Measurements from ENCODE around the gene GRIK5. TPM values are rescaled to one million over a fixed set of nuclear protein-coding genes. Genes with fewer than 3 reads are reported as not detected.
"Not testable (repeated sequence)": the region's sequence is repeated elsewhere in the genome, so short reads cannot be mapped to it uniquely, and the experiment has no call there.

Gene GRIK5
- total RNA-seq, 1 donor from 2014 or later = 0.29 TPM

GRCh38 chr19:41994521-41994971, 75.5 kb downstream of the GRIK5 start:
- Histone ChIP-seq H3K27ac (no peak overlapping the region), H3K36me3 (no peaks in the 10 kb centered on the region), H3K4me3 (peak overlapping the region; percentile 43), H3K9me3 (no peaks in the 10 kb centered on the region), H3K4me1 (peaks cover 7% of the 10 kb centered on the region), H3K27me3 (peaks cover 68% of the 10 kb centered on the region)
- TF ChIP-seq CTCF (IDR thresholded peaks at IDR 0.05) = no peak
- DNase-seq (no peak), ATAC-seq (no peak)
- intact Hi-C loops (cut with DNase I) = no loop called here

- ATAC-seq = peak; percentile 75
Measured at GRCh38 chr19:41993612-41994483, 76.2 kb downstream of the GRIK5 start, which contains the start of gene ATP1A3. TSS of gene ATP1A3 (minus strand) at chr19:41994230. CDS start at chr19:41994076, 154 bp downstream.

GRCh38 chr19:41991925-41992569, 78.0 kb downstream of the GRIK5 start:
- H3K36me3 ChIP-seq; H3K4me1 ChIP-seq; DNase-seq; H3K4me3 ChIP-seq; H3K27ac ChIP-seq; intact Hi-C loops (cut with DNase I); ATAC-seq; H3K9me3 ChIP-seq: not testable (repeated sequence)
- peaks cover 51% of the 10 kb centered on the region for H3K27me3 ChIP-seq

More at GRCh38 chr19:41993612-41994483, 76.2 kb downstream of the GRIK5 start, which contains the start of gene ATP1A3:
- TF ChIP-seq CTCF (IDR thresholded peaks at IDR 0.05) = no peak
- H3K4me3 ChIP-seq = peak within 1 kb of the TSS; percentile 43
- H3K9me3 ChIP-seq = no peaks in the 10 kb centered on the region
- no peak within 1 kb of the TSS for H3K27ac ChIP-seq
- no peak for DNase-seq
- H3K4me1 ChIP-seq = peaks cover 7% of the 10 kb centered on the region
- H3K27me3 ChIP-seq = peaks cover 66% of the 10 kb centered on the region
- no peaks in the 10 kb centered on the region for H3K36me3 ChIP-seq
- intact Hi-C loops (cut with DNase I) = no loop called here

- DNase-seq = no peak
- no peak for ATAC-seq
- peaks cover 41% of the 10 kb centered on the region for H3K27me3 ChIP-seq
- no peak overlapping the region for H3K4me3 ChIP-seq
- intact Hi-C loops (cut with DNase I) = no loop called here
- no peak for TF ChIP-seq CTCF (IDR thresholded peaks at IDR 0.05)
- H3K4me1 ChIP-seq = peaks cover 7% of the 10 kb centered on the region
- no peak overlapping the region for H3K27ac ChIP-seq
- H3K36me3 ChIP-seq = no peaks in the 10 kb centered on the region
- no peaks in the 10 kb centered on the region for H3K9me3 ChIP-seq
Measured at GRCh38 chr19:41991025-41991424, 79.0 kb downstream of the GRIK5 start.

GRCh38 chr19:41990615-41991014, 79.4 kb downstream of the GRIK5 start:
- Histone ChIP-seq H3K27ac (no peak overlapping the region), H3K36me3 (no peaks in the 10 kb centered on the region), H3K4me1 (peaks cover 7% of the 10 kb centered on the region), H3K4me3 (no peak overlapping the region), H3K27me3 (peaks cover 37% of the 10 kb centered on the region), H3K9me3 (no peaks in the 10 kb centered on the region)
- ATAC-seq (no peak), DNase-seq (no peak)
- intact Hi-C loops (cut with DNase I) = no loop called here
- TF ChIP-seq CTCF (IDR thresholded peaks at IDR 0.05) = no peak

- Histone ChIP-seq H3K27ac (no peak overlapping the region), H3K27me3 (peaks cover 31% of the 10 kb centered on the region), H3K36me3 (no peaks in the 10 kb centered on the region), H3K9me3 (no peaks in the 10 kb centered on the region), H3K4me3 (no peak overlapping the region), H3K4me1 (peaks cover 7% of the 10 kb centered on the region)
- intact Hi-C loops (cut with DNase I) = no loop called here
- DNase-seq (no peak), ATAC-seq (no peak)
- no peak for TF ChIP-seq CTCF (IDR thresholded peaks at IDR 0.05)
Measured at GRCh38 chr19:41990028-41990427, 80.0 kb downstream of the GRIK5 start.
